IPS-15b (cell line): ENCODE results near the gene DGLUCY.
"Not testable (repeated sequence)": the region's sequence is repeated elsewhere in the genome, so short reads cannot be mapped to it uniquely, and the experiment has no call there.

Experiments
- H3K27me3 ChIP-seq: one replicate; pipeline ENCODE4 v1.6.1; 2013; ENCODE audit warnings: low read length; ENCODE audit not compliant: control insufficient read depth, insufficient read depth
- H3K36me3 ChIP-seq: one replicate; pipeline ENCODE4 v1.6.1; 2013; ENCODE audit warnings: low read length; ENCODE audit not compliant: control insufficient read depth, insufficient read depth
- H3K4me1 ChIP-seq: one replicate; pipeline ENCODE4 v1.6.1; 2013; ENCODE audit warnings: mild to moderate bottlenecking, low read length; ENCODE audit not compliant: control insufficient read depth, insufficient read depth
- H3K4me3 ChIP-seq: one replicate; pipeline ENCODE4 v1.5.1; 2013; ENCODE audit warnings: low read depth, low read length
- H3K9ac ChIP-seq: one replicate; pipeline ENCODE4 v1.6.1; 2013; ENCODE audit warnings: low read depth, mild to moderate bottlenecking, low read length
- H3K9me3 ChIP-seq: one replicate; pipeline ENCODE4 v1.6.1; 2013; ENCODE audit warnings: mild to moderate bottlenecking, low read length; ENCODE audit not compliant: control insufficient read depth, insufficient read depth

The DGLUCY gene

GRCh38 chr14:91113829-91114078 lies at the start of gene DGLUCY:
Gene DGLUCY (plus strand): TSS chr14:91114073. CDS start chr14:91160295, 46,222 bp downstream.
- Histone ChIP-seq H3K4me1 (peaks cover 21% of the 10 kb centered on the region), H3K9ac (peak within 1 kb of the TSS; percentile 74), H3K36me3 (no peaks in the 10 kb centered on the region), H3K27me3 (no peaks in the 10 kb centered on the region), H3K9me3 (no peaks in the 10 kb centered on the region), H3K4me3 (peak within 1 kb of the TSS; percentile 51)

DNA sequence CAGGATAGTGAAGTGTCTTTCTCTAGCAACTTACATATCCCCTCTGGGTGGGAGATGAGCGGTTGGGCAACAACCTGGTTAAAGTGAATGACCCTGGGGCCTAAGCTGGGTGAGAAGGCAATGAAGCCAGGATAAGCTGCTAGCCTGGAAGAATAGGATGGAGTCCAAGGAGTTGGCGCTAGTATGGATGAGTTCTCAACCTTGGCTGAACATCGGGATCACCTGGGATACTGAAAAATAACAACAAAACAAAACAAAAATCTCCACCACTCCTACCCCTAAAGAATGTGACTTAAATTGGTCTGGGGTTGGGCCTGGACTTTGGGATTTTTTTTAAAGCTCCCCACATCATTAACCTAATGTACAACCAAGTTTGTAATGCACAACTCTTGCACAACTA lies 48.6 kb upstream of the DGLUCY start:
- no peak overlapping the region for H3K9ac ChIP-seq
- no peaks in the 10 kb centered on the region for H3K4me1 ChIP-seq
- H3K4me3 ChIP-seq: no peak overlapping the region
- no peaks in the 10 kb centered on the region for H3K36me3 ChIP-seq
- H3K27me3 ChIP-seq: peaks cover 3% of the 10 kb centered on the region
- H3K9me3 ChIP-seq: no peaks in the 10 kb centered on the region

- Histone ChIP-seq H3K36me3 (no peaks in the 10 kb centered on the region), H3K9me3 (no peaks in the 10 kb centered on the region), H3K27me3 (no peaks in the 10 kb centered on the region), H3K4me1 (no peaks in the 10 kb centered on the region), H3K9ac (no peak overlapping the region), H3K4me3 (no peak overlapping the region)
These were observed 46.7 kb upstream of the DGLUCY start for GRCh38 chr14:91067186-91067585.

- H3K4me3 ChIP-seq: no peak overlapping the region
- H3K27me3 ChIP-seq: no peaks in the 10 kb centered on the region
- H3K9ac ChIP-seq: no peak overlapping the region
- H3K4me1 ChIP-seq: no peaks in the 10 kb centered on the region
- no peaks in the 10 kb centered on the region for H3K36me3 ChIP-seq
- H3K9me3 ChIP-seq: no peaks in the 10 kb centered on the region
These were observed 45.2 kb upstream of the DGLUCY start for GRCh38 chr14:91068642-91069041.

DNA sequence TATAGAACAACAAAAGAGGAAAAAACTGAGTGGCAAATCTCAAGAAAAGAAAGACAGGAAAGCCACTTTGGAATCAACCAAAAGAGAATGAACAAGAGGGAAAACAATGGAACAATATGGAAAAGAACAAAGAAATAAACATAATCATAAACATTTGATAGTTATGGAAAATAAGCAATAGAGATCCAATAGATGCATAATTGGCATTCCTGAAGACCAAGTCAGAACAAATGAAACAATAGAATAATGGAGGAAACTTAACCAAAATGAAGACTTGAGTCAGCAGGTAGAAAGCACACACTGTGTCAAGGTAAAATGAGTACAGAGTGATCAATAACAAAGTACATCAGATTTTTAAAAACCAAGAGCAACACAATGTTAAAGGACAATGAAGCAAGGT lies 43.3 kb upstream of the DGLUCY start:
- no peak overlapping the region for H3K9ac ChIP-seq
- no peaks in the 10 kb centered on the region for H3K9me3 ChIP-seq
- no peaks in the 10 kb centered on the region for H3K36me3 ChIP-seq
- H3K4me1 ChIP-seq: no peaks in the 10 kb centered on the region
- H3K27me3 ChIP-seq: no peaks in the 10 kb centered on the region
- H3K4me3 ChIP-seq: no peak overlapping the region

DNA sequence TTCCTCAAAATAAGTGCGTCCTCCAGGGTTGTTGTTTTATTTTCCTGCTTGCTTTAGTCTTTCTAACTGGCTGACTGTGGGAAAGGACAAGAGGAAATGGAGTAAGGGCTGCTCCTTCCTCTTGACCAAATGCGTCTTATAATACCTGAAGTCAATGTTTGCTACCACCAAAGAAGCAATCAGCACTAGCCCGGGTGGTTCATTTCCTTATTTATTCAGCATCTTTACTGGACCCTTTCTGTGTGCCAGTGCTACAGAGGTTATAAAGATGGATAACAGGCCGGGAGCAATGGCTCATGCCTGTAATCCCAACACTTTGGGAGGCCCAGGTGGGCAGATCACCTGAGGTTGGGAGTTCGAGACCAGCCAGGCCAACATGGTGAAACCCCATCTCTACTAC lies 38.3 kb upstream of the DGLUCY start:
- H3K4me3 ChIP-seq: no peak overlapping the region
- no peaks in the 10 kb centered on the region for H3K9me3 ChIP-seq
- no peaks in the 10 kb centered on the region for H3K27me3 ChIP-seq
- no peaks in the 10 kb centered on the region for H3K4me1 ChIP-seq
- H3K9ac ChIP-seq: no peak overlapping the region
- H3K36me3 ChIP-seq: no peaks in the 10 kb centered on the region

GRCh38 chr14:91078095-91078737 lies 35.7 kb upstream of the DGLUCY start:
- Histone ChIP-seq H3K4me1 (no peaks in the 10 kb centered on the region), H3K9ac (no peak overlapping the region), H3K27me3 (no peaks in the 10 kb centered on the region)

GRCh38 chr14:91080071-91080470 lies 33.8 kb upstream of the DGLUCY start:
- Histone ChIP-seq H3K36me3 (no peaks in the 10 kb centered on the region), H3K4me1 (no peaks in the 10 kb centered on the region), H3K9ac (no peak overlapping the region), H3K9me3 (no peaks in the 10 kb centered on the region), H3K4me3 (no peak overlapping the region), H3K27me3 (no peaks in the 10 kb centered on the region)

More at GRCh38 chr14:91078095-91078737, 35.7 kb upstream of the DGLUCY start:
- H3K9me3 ChIP-seq: no peaks in the 10 kb centered on the region
- no peak overlapping the region for H3K4me3 ChIP-seq
- H3K36me3 ChIP-seq: no peaks in the 10 kb centered on the region

DNA sequence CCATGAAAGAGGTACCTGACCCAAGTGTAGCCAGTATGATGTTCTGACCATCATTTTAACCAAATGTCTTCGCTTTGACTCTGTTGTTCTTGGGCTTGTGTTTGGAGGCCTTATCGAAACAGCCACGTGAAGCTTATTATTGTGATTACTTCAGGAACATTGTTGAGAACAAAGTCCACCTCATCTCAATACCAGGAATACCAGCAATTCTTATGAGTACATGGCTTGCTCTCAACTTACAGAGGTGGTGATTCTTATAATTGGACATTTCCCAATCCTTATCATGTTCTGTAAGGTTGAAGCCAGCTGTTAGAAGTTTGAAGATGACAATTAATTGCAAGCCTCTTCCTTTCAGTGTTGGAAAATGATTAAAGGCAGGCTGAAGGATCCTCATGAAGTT lies 31.6 kb upstream of the DGLUCY start:
- Histone ChIP-seq H3K27me3 (no peaks in the 10 kb centered on the region), H3K4me1 (no peaks in the 10 kb centered on the region), H3K4me3 (no peak overlapping the region), H3K36me3 (no peaks in the 10 kb centered on the region), H3K9ac (no peak overlapping the region), H3K9me3 (no peaks in the 10 kb centered on the region)

DNA sequence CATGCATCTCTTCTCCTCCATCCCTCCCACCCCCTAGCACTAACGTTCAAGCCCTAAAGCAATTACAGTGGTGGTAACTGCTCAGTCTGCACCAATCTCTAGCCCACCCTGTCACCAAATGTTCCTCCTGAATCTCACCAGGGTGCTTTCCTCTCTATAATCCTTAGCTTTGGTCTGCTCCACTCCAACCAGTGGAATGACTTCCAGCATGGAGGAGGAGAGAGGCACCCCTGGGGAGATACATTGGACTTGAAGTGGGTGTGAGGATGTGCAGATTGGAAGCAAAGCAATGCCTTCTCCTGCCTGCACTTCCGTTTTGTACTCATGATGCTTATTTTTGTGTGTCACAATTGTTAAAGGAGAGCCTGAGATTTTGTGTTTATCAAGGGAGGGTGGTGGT lies 29.4 kb upstream of the DGLUCY start:
- Histone ChIP-seq H3K4me3 (no peak overlapping the region), H3K36me3 (no peaks in the 10 kb centered on the region), H3K27me3 (no peaks in the 10 kb centered on the region), H3K4me1 (no peaks in the 10 kb centered on the region), H3K9me3 (no peaks in the 10 kb centered on the region), H3K9ac (no peak overlapping the region)

- not testable (repeated sequence) for H3K4me1 ChIP-seq, H3K27me3 ChIP-seq, H3K4me3 ChIP-seq, H3K9ac ChIP-seq, H3K9me3 ChIP-seq, H3K36me3 ChIP-seq
These were observed 26.4 kb upstream of the DGLUCY start for GRCh38 chr14:91087470-91087869.

GRCh38 chr14:91088585-91089235 lies 25.2 kb upstream of the DGLUCY start:
- Histone ChIP-seq H3K4me1 (no peaks in the 10 kb centered on the region), H3K27me3 (no peaks in the 10 kb centered on the region), H3K36me3 (no peaks in the 10 kb centered on the region), H3K4me3 (no peak overlapping the region), H3K9ac (no peak overlapping the region), H3K9me3 (no peaks in the 10 kb centered on the region)
